NOMO-1 (cell line): ENCODE measurements around the gene RSF1.

Experiments
- DNase-seq, 2 experiments: peaks; one replicate each; lab custom pipeline; 2025; ENCODE audit not compliant: unreplicated experiment in 2 of 2; lab: John Stamatoyannopoulos, UW

Gene RSF1

DNA sequence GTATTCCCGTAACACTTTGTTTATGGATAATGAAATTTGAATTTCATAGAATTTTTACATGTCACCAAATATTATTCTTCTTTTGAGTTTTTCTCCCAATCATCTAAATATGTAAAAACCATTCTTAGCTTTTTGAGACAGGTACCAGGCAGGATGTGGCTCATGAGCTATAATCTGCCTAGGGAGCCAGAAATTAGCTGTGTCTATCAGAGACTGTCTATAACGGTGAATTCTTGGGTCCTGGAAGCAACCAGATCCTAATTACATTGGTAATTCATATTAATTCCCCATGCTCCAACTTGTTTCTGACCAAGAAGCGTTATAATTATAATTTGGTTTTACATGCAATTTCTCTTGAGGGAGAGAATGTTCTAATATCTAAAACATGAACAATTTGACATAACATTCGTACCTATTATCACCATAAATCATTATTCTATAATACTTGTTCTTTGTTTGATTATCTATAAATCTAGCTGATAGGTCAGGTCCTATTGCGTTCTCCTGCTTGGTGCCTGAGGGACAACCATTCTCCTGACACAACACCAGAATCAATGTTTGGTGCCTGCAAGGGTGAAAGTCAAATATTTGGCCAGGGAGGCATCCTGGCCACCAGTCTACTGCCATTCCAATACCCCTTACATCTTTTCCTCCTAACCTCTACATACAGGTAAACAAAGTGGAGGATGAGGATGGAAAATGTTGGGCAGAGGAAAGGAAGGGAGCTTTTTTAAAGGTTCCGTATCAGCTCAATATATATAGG, 69.9 kb downstream of the RSF1 start:
- no peak for DNase-seq

DNA sequence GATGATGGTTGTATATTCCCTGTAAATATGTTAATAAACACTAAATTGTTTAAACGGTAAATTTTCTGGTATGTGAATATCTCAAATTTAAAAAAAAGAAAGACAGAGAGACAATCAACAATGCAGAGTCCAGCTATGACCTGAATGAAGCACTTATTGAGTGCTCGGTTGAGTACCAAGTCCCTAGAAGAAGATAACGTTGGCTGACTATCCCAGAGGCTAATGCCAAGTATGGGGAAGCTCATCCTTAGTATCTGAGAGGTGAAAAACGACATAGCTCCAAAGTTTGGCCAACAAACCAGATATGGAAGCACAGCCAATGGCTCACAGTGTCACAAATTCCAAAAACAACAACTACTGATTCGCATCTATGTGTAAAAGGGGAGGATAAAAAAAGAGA, 71.3 kb downstream of the RSF1 start:
- no peak for DNase-seq

DNA sequence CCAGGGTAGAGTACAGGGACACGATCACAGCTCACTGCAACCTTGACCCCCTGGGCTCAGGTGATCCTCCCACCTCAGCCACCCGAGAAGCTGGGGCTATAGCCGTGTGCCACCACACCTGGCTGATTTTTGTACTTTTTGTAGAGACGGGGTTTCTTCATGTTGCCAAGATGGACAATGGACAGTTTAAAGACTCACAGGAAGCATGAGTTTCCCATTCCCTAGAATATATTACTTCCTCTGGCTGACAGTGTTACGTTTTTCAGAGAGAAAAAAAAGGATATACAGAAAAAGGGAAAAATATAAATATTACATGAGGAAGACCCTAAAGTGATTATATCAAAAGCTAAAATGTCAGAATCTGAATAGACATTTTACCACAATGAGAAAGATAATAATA, 72.3 kb downstream of the RSF1 start:
- no peak for DNase-seq

DNA sequence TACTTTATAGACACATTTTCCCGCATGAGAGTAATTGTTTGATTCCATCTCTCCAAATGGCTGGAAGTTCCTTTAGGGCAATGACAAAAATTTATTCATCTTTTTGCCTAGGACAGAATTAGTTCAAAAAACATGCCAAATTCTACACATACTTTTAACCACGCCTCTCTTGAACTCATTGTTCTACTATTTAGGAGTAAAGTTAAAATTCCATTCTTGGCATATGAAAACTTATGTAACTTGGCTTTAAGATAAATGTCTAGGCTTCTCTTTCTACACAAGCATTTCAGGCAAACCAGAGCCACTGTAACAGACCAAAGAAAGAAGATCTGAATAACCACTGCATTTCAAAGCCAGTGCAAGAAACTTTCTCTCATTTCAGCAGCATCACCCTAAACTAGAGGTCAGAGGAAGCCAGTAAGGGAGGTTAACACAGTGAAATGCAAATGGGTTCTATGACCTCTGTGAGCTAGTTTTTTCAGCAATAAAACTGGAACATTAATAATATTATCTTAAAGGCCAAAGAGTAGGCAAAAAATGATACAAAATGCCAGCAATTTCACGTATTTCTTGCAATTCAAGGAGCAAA, 73.0 kb downstream of the RSF1 start:
- DNase-seq = no peak

DNA sequence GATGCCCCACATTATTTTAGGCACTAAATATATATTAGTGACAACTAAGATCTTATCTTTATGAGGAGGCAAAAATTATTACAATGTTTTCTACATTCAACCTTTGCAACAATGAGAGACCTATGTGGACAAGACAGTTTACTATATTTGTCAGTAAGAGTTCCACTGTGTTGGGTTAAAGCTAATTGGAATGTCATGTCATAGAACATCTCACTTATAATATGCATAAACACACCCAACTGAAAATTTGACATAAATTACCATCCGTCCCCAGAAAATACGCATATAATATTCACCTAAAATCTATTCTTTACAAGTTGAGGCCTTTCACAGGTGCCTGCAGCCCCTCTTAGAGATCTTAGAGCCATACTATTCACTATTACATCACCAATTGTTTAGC, 84.0 kb downstream of the RSF1 start:
- no peak for DNase-seq

DNA sequence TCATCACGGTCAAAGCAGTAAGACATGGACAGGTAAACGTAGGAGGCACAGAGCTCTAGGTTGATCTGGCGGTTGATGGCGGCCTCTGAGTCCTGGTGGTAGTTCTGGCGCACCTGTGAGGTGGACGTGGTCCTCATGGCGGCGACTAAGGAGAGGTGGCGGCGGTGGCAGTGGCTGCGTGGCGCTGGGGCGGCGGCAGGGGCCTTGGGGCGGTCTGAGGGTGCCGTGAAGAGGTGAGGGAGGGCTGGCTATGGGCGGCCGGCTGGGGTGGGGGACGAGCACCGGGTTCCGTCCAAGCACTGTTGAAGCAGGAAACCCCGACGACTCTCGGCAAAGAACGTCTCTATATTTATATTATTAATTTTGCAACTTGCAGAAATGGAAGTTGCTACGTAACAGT, 85.6 kb downstream of the RSF1 start:
- no peak for DNase-seq

DNA sequence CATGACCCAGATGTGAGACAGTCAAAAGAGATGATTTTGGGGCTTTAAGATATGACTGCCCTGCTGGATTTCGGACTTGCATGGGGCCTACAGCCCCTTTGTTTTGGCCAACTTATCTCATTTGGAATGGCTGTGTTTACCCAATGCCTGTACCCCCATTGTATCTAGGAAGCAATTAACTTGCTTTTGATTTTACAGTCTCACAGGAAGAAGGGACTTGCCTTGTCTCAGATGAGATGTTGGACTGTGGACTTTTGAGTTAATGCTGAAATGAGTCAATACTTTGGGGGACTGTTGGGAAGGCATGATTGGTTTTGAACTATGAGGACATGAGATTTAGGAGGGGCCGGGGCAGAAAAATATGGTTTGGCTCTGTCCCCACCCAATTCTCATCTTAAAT, 88.4 kb downstream of the RSF1 start:
- DNase-seq = no peak

DNA sequence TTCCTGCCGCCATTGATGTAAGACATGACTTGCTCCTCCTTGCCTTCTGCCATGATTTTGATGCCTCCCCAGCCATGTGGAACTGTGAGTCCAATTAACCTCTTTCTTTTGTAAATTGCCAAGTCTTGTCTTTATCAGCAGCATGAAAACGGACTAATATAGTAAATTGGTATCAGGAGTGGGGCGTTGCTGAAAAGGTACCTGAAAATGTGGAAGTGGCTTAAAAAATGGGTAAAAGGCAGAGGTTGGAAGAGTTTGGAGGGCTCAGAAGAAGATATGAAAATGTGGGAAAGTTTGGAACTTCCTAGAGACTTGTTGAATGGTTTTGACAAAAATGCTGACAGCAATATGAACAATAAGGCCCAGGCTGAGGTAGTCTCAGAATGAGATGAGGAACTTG, 89.7 kb downstream of the RSF1 start:
- DNase-seq = no peak

DNA sequence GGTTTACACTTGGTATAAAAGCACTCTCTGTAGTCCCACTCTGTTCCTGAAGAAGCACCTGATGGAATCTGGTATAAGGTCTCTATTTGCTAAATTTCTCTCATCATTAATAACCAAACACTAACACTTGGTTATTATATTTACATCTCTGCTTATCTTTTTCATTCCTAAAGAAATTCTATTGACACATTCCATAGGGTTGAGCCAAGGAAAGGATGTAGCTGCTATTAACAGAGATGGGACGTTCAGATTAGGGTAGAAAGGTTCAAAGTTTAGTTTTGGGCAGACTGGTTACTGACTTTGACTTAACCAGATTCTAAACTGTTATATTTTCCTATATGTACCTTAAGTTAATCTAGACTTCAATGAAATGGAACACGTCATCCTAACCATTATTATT, 91.5 kb downstream of the RSF1 start:
- DNase-seq = no peak

DNA sequence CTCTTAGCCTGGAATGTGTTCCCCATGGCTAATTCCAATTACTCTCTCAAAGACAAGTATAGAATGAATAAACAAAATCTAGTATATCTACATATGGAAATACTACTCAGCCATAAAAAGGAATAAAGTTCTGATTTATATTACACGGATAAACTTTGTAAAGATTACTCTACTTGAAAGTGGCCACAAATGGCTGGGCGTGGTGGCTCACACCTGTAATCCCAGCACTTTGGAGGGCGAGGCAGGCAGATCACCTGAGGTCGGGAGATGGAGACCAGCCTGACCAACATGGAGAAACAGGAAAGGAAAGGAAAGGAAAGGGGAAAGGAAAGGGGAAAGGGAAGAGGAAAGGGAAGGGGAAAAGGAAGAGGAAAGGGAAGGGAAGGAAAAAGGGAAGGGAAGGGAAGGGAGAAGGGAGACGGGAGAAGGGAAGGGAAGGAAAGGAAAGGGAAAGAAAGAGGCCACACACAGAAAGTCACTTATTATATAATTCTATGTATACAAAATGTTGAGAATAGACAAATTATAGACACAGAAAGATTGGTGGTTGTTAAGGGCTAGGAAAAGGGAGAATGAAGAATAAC, 92.2 kb downstream of the RSF1 start:
- no peak for DNase-seq

DNA sequence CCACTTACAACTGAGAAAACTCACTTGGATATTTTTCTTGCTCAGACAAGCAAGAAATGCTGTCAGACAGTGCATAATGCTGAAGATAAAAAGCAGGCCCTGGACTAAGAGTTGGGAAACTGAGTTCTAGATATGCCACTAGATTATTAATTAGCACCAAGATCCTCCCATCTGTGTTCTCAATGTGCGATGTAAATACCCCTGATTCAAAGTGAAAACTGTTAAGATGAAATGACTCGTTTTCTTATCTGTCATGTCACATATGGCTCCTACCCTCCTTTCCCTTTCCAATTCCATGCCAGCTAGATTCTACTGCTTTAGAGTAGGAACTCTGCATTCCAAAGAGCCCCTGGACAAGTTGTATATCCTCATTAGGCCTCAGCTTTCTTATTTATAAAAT, 94.0 kb downstream of the RSF1 start:
- no peak for DNase-seq

DNA sequence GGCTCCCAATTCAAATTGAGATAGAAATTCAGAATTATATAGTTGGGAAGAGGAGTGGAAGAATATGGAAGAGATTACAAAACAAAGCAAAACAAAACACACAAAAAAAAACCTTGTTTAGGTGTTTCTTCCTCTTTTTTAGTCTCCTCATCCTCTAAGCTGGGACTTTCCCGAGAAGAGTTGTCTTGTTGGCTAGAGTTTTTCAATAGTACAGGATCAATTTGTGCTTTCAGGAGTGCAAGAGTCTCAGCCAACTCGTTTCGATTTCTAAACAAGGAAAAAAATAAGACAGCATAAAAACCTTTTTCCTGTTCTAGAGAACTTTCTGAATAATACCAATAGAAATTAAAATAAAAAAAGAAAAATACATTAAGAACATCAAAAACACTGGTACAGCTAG, 95.1 kb downstream of the RSF1 start:
- DNase-seq = no peak

DNA sequence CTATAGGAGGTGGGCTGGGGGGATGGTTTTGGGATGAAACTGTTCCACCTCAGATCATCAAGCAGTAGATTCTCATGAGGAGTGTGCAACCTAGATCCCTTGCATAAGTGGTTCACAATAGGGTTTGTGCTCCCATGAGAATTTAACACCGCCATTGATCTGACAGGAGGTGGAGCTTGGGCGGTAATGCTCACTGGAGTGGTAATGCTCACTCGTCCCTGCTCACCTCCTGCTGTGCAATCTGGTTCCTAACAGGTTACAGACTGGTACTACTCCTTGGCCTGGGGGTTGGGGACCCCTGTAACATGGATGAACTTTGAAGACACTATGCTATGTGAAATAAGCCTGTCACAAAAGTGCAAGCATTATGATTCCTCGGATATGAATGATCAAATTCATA, 95.9 kb downstream of the RSF1 start:
- DNase-seq = no peak

DNA sequence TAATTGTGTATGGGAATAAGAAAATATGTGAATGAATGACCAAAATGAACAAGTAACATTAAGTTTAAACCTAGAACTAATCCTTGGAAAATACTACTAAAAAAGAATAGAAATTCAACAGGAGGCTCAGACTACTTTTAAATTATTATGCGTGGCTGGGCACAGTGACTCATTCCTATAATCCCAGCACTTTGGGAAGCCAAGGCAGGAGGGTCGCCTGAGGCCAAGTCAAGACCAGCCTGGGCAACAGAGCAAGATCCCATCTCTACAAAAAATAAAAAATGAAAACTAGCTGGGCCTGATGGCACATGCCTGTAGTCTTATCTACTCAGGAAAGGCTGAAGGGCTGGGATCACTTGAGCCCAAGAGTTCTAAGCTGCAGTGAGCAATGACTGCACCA, 97.5 kb downstream of the RSF1 start:
- DNase-seq = no peak

DNA sequence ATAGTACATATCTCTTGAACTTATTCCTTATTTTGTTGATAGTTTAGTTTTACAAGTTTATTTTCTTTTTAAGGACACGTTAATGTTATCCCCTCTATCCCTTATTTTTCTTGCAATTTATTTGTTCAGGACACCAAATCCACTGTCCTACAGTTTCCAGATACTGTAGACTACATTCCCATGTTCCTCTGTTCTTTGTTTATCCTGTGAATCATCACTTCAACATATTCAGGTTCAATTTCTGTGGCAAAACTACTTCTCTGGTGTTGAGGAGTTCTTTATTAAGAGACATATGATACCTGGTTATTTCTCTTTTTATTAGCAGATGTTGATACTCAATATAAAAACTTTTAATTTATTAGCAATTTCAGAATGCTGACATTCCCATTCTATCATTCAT, 110.2 kb downstream of the RSF1 start:
- no peak for DNase-seq

DNA sequence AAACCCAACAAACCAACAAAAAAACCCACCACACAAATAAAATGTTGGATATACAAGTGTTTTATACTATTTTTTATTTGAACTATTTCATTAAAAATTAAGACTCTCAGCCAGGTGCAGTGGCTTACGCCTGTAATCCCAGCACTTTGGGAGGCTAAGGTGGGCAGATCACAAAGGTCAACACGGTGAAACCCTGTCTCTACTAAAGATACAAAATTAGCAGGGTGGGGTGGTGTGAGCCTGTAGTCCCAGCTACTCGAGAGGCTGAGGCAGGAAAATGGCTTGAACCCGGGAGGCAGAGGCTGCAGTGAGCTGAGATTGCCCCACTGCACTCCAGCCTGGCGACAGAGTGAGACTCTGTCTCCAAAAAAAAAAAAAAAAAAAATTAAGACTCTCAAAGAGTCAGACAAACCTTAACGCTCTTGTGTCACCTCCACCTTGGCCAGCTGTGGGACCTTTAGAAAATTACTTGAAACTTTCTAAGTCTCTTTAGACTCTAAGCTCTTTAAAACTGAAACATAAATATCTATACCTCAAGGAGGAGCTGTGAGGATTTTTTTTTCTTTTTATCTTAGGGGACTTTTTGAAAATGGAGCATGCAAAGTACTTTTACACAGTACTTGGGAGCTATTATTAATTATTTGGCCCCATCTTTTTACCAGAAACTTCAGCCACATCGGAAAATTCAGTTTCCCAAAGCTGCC, 114.5 kb downstream of the RSF1 start:
- no peak for DNase-seq

DNA sequence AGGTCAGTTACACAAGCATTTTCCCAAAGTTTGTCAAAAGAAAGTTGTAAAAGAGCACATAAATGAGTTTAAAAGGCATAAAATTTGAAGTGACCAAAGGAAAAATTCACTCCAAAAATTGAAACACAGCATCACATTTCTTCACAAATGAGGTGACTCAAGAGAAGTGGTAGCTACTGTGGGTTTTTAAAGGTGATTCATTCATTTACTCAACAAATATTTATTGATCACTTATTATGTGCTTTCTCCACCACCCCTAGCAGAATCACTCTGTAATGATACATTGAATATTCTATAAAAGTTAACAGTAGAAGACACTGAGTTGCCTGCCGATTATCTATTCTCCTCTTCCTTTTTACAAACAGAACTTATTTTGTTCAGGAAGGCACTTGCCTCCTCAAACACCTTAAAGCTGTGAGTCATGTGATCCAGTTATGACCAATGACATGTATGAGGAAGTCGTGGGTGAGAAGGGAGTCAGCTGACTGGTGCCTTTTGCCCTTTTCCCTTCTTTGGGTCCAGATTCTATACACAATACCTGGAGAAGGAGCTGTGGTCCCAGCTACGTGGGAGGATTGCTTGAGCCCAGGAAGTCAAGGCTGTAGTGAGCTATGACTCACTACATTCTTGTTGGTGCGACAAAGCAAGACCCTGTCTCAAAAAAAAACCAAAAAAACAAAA, 115.2 kb downstream of the RSF1 start:
- no peak for DNase-seq

DNA sequence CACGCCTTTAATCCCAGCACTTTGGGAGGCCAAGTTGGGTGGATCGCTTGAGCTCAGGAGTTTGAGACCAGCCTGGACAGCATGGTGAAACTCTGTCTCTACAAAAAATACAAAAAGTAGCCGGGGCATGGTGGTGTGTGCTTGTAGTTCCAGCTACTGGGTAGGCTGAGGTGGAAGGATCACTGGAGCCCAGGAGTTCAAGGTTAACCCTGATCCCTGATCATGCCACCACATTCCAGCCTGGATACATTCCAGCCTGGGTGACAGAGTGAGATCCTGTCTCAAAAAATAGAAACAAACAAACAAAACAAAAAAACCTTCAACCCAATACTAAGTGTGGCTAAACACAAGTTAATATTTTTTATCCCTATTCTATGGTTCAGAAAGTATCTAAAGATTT, 116.5 kb downstream of the RSF1 start:
- DNase-seq = no peak

DNA sequence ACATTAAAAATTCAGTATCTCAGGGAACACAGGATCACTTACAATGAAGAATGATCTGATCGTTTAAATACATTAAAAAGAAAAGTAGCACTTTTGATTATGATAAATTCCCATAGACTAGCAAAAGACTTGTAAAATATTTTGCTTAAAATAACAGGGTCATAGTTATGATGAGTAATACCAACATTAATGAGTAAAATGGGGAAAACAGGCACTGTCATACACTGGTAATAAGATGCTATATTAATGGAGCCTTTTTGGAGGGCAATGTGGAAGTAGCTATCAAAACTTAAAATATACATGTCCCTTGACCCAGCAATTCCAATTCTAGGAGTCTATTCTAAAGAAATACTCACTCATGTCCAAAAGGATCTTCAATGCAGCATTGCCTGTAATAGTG, 121.1 kb downstream of the RSF1 start:
- no peak for DNase-seq

DNA sequence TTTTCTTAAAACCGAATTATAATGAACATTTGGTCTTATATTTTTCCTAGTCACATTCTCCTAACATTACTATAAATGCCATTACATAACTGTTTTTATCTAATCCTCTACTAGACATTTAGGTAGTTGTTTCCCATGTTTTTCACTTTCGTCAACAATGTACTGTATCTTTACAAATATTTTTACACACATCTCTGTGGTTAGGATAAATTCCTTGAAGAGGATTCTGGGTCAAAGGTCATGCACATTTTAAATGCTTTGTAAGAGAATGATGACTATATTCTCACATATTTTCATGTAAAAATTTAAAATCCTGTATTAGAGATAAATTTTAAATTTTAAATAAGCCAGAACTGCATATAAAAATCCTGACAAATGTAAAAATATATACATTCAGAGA, 121.6 kb downstream of the RSF1 start:
- no peak for DNase-seq

DNA sequence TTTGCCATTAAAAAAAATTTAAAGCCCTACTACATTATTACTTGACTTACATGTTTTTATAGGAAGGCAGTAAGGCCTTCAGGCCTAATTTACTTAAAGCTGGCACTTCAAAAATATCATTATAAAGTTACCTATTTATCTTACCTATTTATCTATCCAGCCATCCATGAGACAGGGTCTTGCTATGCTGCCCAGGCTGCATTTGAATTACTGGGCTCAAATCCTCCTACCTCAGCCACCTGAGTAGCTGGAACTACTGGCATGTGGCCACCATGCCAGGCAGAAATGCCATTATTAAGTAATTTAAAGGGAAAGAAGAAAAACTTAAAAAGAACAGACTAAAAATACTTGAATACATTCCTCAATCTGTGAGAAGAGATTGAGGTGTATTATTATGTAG, 122.7 kb downstream of the RSF1 start:
- DNase-seq = no peak
